Spleen (tissue), 11 donors: ENCODE results near the gene FFAR4. TPM values are rescaled to one million over a fixed set of nuclear protein-coding genes. Genes with fewer than 3 reads are reported as not detected.

Experiments
- DNase-seq: peaks from one replicate; pipeline ENCODE4 v3.0.0-alpha.2; 2020
- H3K27ac ChIP-seq, 8 donors: fragments of 200-600 bp; sonication (generic) in 7 of 8; 1 replicate in 4 of 8; 2 replicates in 4 of 8; pipeline versions ENCODE4 v1.5.0 to v1.8.0; 2016 to 2021; ENCODE audit warnings: inconsistent platforms in 4 of 8, mild to moderate bottlenecking in 4 of 8, moderate library complexity in 1 of 8
- H3K27me3 ChIP-seq, 7 donors: fragments of 200-600 bp; sonication (generic) in 6 of 7; replicated peaks in 1 of 7; 1 replicate in 4 of 7; 2 replicates in 3 of 7; pipeline versions ENCODE4 v1.5.0 to v1.8.0; 2016 to 2021; ENCODE audit warnings: inconsistent platforms in 3 of 7, mild to moderate bottlenecking in 1 of 7
- H3K36me3 ChIP-seq, 6 donors: fragments of 200-600 bp; sonication (generic) in 5 of 6; 1 replicate in 4 of 6; 2 replicates in 2 of 6; pipeline versions ENCODE4 v1.5.0 to v1.8.0; 2016 to 2021; ENCODE audit warnings: inconsistent platforms in 2 of 6
- H3K4me1 ChIP-seq, 6 donors: fragments of 200-600 bp; sonication (generic) in 5 of 6; 1 replicate in 3 of 6; 2 replicates in 3 of 6; pipeline versions ENCODE4 v1.5.0 to v1.8.0; 2016 to 2021; ENCODE audit warnings: inconsistent platforms in 3 of 6
- H3K4me3 ChIP-seq, 8 donors: fragments of 200-600 bp; sonication (generic) in 7 of 8; 1 replicate in 4 of 8; 2 replicates in 4 of 8; pipeline versions ENCODE4 v1.5.0 to v1.8.0; 2016 to 2021; ENCODE audit warnings: inconsistent platforms in 4 of 8, mild to moderate bottlenecking in 4 of 8, moderate library complexity in 2 of 8
- H3K9me3 ChIP-seq, 8 donors: fragments of 200-600 bp; sonication (generic) in 7 of 8; 1 replicate in 4 of 8; 2 replicates in 4 of 8; pipeline versions ENCODE4 v1.5.0 to v1.8.0; 2016 to 2021; ENCODE audit warnings: inconsistent platforms in 4 of 8
- POLR2A ChIP-seq, 3 donors: fragments of 450-650 bp; IDR thresholded peaks; one replicate each; pipeline ENCODE4 v1.5.1; 2017; ENCODE audit warnings: antibody characterized with exemption in 3 of 3, mild to moderate bottlenecking in 1 of 3
- POLR2AphosphoS5 ChIP-seq, 3 donors: sonication (generic); formaldehyde crosslinking; IDR thresholded peaks; one replicate each; pipeline ENCODE4 v1.5.1; 2017; ENCODE audit warnings: antibody characterized with exemption in 3 of 3
- WGBS, 5 donors: extraction: QIAGEN DNeasy Blood & Tissue Kit in 3 of 5; methylation state at CpG; one replicate each; pipeline versions ENCODE4 v1.1.5 to v1.1.7; 2013 to 2018; 5-methylcytosine and 5-hydroxymethylcytosine counted together
- intact Hi-C: fragments of 100-400 bp; cut with DNase I; formaldehyde crosslinking; loops from one replicate; pipeline ENCODE4 v1.15.0; 2023; ENCODE audit warnings: low total_unique reads
- polyA plus RNA-seq, 3 donors: library from polyadenylated mRNA; stranded (reverse); fragments of 200-250 nt; gene quantifications; one replicate each; pipeline ENCODE4 v1.2.1, GENCODE V29; 2013
- total RNA-seq, 7 donors: library from RNA; depleted of rRNA in 3 of 7; stranded (reverse); fragments of >200 nt in 3 of 7; fragmentation: NEBNext Ultra II Directional in 4 of 7; extraction: Animal tissue kit (Norgen Biotek cat#: 25700) in 4 of 7; gene quantifications; one replicate each; pipeline versions ENCODE4 v1.1.0 to v1.2.1, GENCODE V29; 2016 to 2021
- TF ChIP-seq, protein P1 (sequence below), 11 experiments: fragments of 200-600 bp in 7 of 11; fragments of 450-650 bp in 4 of 11; sonication (generic) in 4 of 11; IDR thresholded peaks in 8 of 11; conservative IDR thresholded peaks in 3 of 11; 1 replicate in 7 of 11; 2 replicates in 4 of 11; pipeline versions ENCODE4 v1.4.0 to v1.8.0; 2016 to 2021; ENCODE audit warnings: antibody characterized with exemption in 11 of 11, inconsistent platforms in 4 of 11, mild to moderate bottlenecking in 1 of 11
- donor health status: healthy with polysubstance abuse.
- donor health status: DM: no; HTN: no; CAD: no; lungs with moderate emphysema.
- donor health status: DM: no; HTN: no; CAD: no.
- donor health status: Bipolar disorder and iron deficiency.
- donor health status: healthy.
- donor health status: DM: no; HTN: no; CAD: no.
- donor health status: DM: yes; HTN: yes; CAD: no.

The FFAR4 gene
- total and polyA plus RNA-seq, 10 donors: 0.02 to 0.13 (median 0.04) TPM; not detected in 6

DNA sequence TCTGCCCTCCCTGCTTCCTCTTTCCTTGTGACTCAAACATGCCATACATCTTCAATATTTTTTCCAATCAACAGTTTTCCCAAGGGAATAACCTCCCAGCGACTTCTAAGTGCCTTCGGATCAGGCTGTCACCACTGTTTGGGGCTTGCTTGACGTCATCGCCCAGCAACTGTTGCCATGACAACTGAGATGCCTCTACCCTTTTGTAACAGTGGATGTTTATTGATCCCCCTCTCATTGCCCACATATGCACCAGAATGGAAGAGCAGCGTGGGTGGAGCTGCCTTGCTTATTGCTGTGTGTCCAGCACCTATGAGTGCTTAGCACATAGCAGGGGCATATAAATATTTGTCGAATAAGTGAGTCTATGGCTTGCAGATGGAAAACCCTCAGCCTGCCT, 14.4 kb downstream of the FFAR4 start:
- no peak for TF ChIP-seq POLR2A (IDR thresholded peaks at IDR 0.05)
- TF ChIP-seq, protein P1, sequence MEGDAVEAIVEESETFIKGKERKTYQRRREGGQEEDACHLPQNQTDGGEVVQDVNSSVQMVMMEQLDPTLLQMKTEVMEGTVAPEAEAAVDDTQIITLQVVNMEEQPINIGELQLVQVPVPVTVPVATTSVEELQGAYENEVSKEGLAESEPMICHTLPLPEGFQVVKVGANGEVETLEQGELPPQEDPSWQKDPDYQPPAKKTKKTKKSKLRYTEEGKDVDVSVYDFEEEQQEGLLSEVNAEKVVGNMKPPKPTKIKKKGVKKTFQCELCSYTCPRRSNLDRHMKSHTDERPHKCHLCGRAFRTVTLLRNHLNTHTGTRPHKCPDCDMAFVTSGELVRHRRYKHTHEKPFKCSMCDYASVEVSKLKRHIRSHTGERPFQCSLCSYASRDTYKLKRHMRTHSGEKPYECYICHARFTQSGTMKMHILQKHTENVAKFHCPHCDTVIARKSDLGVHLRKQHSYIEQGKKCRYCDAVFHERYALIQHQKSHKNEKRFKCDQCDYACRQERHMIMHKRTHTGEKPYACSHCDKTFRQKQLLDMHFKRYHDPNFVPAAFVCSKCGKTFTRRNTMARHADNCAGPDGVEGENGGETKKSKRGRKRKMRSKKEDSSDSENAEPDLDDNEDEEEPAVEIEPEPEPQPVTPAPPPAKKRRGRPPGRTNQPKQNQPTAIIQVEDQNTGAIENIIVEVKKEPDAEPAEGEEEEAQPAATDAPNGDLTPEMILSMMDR (IDR thresholded peaks at IDR 0.05 in 8 of 11, conservative IDR thresholded peaks at IDR 0.05 in 3 of 11): no peak
- TF ChIP-seq POLR2AphosphoS5 (IDR thresholded peaks at IDR 0.05): no peak
- intact Hi-C loops: no loop called here
- peaks cover 0 to 42% (median 0%) of the 10 kb centered on the region in 7 donors for H3K27me3 ChIP-seq
- no peaks in the 10 kb centered on the region for H3K36me3 ChIP-seq
- DNase-seq: no peak
- WGBS, 5 donors: 66 to 78% (median 71%) methylated on average over 6 of the region's 6 CpGs
- H3K4me3 ChIP-seq: no peak overlapping the region
- peaks cover 0 to 14% (median 7%) of the 10 kb centered on the region in 8 donors for H3K9me3 ChIP-seq
- no peak overlapping the region for H3K27ac ChIP-seq
- H3K4me1 ChIP-seq: no peaks in the 10 kb centered on the region

DNA sequence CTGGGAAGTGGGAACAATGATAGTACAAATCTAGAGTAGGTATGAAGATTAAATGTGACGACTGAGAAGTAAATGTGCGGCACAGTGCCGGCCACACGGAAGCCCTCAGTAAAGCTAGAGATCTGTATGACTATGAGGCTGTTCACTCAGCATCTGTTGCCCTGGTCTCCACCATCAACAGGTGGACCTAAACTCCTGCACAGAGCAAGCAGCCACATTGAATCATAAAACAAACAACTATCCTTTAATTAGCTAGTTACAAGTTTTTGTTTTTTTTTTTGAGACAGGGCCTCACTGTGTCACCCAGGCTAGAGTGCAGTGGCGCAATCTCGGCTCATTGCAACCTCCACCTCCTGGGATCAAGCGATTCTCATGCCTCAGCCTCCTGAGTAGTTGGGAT, 18.0 kb downstream of the FFAR4 start:
- 94 to 96% (median 95%) methylated on average over 7 of the region's 7 CpGs for whole genome bisulfite sequencing, 5 donors
- DNase-seq: no peak
- no peak overlapping the region for H3K4me3 ChIP-seq

DNA sequence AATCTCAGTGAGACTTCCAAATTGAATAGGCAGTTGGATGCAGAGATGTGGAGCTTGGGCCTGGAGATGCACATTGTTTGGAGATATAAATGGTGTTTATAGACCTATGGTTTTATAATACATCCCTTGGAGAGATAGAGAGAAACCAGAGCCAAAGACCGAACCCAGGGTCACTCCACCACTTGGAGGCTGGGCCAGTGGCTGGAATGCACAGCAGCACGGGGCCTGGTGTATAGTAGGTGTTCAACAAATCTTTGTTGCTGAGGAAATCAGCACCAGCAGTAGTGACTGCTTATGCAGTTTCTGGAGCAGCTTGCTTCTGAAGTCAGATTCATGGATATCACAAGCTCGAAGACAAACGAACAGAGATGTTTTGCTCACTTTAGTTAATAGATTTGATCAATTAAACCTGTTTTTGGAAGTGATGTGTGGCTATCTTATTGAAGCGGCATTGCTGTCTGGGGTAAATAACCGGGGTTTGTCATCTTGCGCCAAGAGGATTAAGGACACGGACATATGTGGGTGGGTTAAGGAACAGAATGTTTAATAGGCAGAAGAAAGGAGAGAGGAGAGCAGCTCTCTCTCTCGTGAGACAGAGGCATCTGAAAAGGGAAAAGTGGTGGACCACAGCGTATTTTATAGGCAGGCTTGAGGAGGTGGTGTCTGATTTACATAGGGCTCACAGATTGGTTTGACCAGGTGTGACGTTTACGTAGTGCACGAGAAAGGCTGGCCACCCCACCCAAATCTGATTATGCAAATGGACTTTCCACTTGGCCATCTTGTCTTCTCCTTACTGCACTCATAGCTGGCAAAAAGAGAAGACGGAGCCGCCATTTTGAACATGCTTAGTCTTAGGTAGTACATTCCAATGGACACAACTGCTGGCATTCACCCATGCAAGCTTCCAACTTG, 23.4 kb downstream of the FFAR4 start:
- 86 to 93% (median 90%) methylated on average over 15 of the region's 15 CpGs for WGBS, 5 donors
- H3K36me3 ChIP-seq: no peaks in the 10 kb centered on the region
- TF ChIP-seq, protein P1 (IDR thresholded peaks at IDR 0.05 in 8 of 11, conservative IDR thresholded peaks at IDR 0.05 in 3 of 11): no peak
- no peak for TF ChIP-seq POLR2AphosphoS5 (IDR thresholded peaks at IDR 0.05)
- no peak for TF ChIP-seq POLR2A (IDR thresholded peaks at IDR 0.05)
- H3K27ac ChIP-seq: no peak overlapping the region
- no peak overlapping the region for H3K4me3 ChIP-seq
- peaks cover 0 to 12% (median 2%) of the 10 kb centered on the region in 6 donors for H3K4me1 ChIP-seq
- H3K27me3 ChIP-seq: peaks cover 0 to 62% (median 3%) of the 10 kb centered on the region in 7 donors
- H3K9me3 ChIP-seq: no peaks in the 10 kb centered on the region
- no peak for DNase-seq
- intact Hi-C loops: no loop called here

More for the DNA sequence above, 18.0 kb downstream of the FFAR4 start:
- H3K27ac ChIP-seq: no peak overlapping the region
- H3K27me3 ChIP-seq: peaks cover 0 to 55% (median 0%) of the 10 kb centered on the region in 7 donors
- intact Hi-C loops: no loop called here
- TF ChIP-seq, protein P1 (IDR thresholded peaks at IDR 0.05 in 8 of 11, conservative IDR thresholded peaks at IDR 0.05 in 3 of 11): no peak
- H3K9me3 ChIP-seq: peaks cover 0 to 12% (median 7%) of the 10 kb centered on the region in 8 donors
- no peaks in the 10 kb centered on the region for H3K36me3 ChIP-seq
- H3K4me1 ChIP-seq: no peaks in the 10 kb centered on the region

DNA sequence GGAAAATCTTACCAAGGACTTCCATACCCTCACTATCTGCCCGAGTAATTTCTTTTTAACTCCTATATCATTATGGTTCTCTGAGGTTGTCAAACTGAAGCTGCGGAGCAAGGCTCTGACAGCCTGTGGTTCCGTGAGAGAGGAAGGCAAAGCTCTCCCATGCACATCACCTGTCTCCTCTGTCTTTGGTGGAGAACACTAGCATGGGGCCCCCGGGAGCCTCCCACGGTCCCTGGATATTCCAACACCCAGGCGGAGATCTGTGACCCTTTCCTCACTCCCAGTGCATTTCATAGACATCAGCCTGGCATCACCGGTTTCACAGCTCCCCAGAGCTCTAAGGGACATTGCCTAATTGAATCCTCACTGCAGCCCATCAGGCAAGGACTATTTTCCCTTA, 24.2 kb downstream of the FFAR4 start:
- 89 to 96% (median 93%) methylated on average over 7 of the region's 7 CpGs for WGBS, 5 donors
- Histone ChIP-seq H3K27ac (no peak overlapping the region), H3K36me3 (no peaks in the 10 kb centered on the region), H3K27me3 (peaks cover 0 to 55% (median 3%) of the 10 kb centered on the region in 7 donors), H3K4me3 (no peak overlapping the region), H3K4me1 (peaks cover 0 to 12% (median 2%) of the 10 kb centered on the region in 6 donors), H3K9me3 (no peaks in the 10 kb centered on the region)
- no peak for DNase-seq
- TF ChIP-seq POLR2A (IDR thresholded peaks at IDR 0.05) (no peak), POLR2AphosphoS5 (IDR thresholded peaks at IDR 0.05) (no peak)
- TF ChIP-seq, protein P1 (IDR thresholded peaks at IDR 0.05 in 8 of 11, conservative IDR thresholded peaks at IDR 0.05 in 3 of 11): no peak
- intact Hi-C loops: no loop called here
